ENCODE data around the gene ANAPC2.

Gene ANAPC2

GRCh38 chr9:137191691-137192447, 3.5 kb upstream of the ANAPC2 start:
- no peak for DNase-seq

DNA sequence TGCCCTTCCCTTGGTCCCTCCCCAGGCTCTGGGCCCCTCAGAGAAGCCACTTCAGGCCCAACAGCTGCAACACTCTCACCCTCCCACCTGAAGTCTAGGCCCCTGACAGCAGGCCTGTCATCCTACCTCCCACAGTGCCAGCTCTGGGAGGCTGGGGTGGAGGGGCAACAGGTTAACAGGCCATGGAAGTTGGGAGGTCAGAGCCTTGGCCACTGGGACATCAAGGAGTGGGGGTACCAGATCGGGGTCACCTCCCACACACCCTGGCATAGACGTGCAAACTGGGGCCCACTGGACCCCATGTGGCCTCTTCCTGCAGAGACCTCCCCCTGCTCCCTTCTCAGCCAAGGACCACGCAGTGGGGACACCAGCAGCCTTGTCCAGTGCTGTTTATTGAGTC, 2.9 kb upstream of the ANAPC2 start:
- no peak for DNase-seq

DNA sequence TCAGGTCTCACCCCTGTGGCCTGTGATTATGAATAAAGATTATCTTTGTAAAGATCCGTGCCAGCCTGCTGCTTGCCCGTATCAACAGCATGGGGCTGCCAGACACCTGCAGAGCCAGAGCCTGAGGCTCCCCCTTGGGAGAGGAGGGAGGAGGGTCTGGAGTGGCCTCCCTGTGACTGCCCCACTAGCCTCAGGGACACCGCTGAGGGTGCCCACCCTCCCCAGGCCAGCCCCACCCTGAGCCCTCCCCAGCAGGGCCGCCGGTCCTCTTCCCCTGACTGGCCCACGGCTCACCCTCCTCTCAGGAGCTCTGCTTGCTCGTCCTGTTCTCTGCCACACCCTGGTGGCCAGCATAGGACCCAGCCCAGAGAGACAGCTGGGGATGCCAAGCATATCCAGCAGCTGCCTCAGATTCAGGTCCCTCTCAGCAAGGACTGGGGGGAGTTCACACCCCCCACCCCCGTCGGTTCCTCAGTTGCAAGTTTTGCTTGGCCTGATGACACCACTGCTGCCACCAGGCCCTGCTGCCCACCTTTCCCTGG, 2.0 kb upstream of the ANAPC2 start:
- no peak for DNase-seq

DNA sequence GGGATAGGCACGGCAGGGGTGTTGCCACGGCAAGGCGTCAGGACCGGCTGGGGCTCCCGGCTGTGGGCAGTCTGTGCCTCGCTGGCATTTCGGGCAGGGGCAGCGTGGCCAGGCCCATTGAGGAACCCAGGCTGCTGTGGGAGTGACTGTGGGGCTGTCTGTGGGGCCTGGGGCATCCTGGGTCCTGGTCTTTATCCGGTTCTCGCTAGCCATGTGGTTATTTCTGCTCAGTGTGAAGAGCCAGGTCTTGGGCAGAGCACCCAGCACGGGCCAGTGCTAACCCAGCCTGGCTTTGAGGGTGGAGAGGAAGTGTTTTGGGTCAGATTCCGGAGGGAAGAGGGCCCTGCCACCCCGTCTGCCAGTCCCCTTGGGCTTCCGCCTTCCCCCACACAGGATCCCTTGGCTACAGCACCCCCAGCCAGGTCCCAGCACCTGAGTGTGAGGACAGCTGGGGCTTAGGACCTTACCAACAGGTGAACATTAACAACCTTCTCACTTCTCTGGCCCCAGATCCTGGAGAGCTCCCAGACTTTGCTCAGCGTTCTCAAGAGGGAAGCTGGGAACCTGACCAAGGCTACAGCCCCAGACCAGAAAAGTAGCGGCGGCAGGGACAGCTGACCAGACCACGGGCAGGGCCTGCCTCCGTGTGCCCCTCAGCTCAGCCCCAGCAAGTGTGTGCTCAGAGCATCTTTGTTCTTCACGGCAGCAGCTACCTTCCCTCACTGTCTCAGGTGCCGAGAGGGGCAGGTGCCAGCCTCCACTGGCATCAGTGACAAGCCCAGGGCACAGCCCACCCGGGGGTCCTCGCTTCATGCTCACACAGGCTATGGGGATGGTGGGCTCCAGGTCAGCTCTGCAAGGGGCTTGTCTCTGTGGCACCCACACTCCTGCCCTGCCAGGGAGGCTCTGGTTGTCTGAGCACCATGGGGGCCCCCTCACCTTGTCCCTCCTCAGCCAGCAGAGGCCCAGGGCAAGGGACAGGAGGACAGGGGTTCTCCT, 1.2 kb upstream of the ANAPC2 start:
- DNase-seq: no peak

GRCh38 chr9:137188086-137188489, 272 bp downstream of the ANAPC2 start:
- no peak for DNase-seq

GRCh38 chr9:137187386-137187785, 974 bp downstream of the ANAPC2 start:
- no peak for DNase-seq

GRCh38 chr9:137186385-137186784, 2.0 kb downstream of the ANAPC2 start:
- DNase-seq: no peak

DNA sequence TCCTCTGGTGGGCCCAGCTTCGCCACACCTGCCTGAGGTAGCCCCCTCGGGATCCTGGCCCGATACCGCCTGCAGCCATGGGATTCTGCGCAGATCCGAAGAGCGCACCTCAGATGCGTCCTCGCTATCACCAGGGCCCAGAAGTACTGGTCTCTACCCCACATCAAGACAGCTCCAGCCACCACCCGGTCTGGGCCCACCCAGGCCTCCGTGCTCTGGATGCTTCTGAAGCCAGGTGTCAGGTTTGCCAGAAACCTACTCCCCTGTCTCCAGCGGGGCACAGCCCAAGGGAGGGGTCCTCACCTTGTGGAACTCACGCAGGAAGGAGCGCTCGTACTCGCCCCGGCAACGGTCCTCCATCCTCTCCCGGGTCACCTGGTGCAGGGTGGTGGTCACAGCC, 2.4 kb downstream of the ANAPC2 start:
- no peak for DNase-seq

DNA sequence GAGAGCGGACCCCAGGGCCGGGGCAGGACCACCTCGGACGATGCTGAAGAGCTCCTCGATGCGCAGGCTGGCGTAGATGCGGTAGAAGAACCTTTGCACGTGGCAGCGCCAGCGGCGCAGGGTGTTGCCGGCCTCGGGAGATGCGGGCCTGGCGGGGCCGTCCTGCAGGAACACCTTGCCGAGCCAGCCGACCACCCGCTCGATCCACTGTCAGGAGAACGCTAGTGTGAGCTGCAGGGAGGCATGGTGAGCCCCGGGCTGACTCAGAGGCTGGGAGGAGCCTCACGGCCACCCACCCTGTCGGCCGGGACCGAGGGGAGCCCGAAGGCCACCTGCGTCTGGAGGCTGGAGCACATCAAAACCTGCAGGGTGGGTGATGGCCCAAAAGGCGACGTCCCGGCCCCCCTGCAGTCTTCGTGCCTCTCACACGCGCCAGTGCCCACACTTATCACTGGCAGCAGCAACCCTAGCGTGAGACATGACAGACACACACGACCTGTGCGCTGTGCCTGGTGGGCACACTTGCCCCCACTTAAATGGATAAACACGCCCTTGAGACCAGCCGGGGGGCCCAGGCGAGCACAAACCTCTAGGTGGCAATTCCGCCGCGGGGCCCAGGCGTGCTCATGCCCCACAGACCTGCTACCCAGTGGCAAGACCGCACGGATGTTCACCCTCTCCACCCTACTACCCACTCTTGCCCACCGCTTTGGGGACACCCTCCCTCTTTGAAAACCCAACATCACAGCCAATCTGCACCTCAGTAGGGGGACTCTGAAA, 3.3 kb downstream of the ANAPC2 start:
- no peak for DNase-seq

- no peak for DNase-seq
Measured at GRCh38 chr9:137183980-137184595, 4.3 kb downstream of the ANAPC2 start.

GRCh38 chr9:137182836-137183235, 5.5 kb downstream of the ANAPC2 start:
- no peak for DNase-seq

DNA sequence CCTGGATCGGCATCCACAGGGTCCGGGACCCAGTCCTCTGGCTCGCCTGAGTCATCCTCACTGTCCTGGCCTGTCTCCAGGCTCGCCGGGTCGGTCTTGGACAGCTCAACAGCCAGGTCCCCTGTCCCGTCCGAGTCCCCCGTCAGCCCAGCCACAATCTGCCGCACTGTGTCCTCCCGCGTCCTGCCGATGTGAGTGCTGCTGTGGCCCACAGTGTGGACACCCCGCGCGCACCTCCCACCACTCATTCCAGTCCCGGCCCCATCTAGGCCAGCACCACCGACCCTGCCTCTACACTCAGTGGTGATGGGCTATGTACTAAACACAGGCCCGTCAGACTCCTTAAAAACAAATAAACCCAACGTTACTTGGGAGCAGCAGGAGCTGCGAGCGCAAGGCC, 6.7 kb downstream of the ANAPC2 start:
- DNase-seq: no peak

DNA sequence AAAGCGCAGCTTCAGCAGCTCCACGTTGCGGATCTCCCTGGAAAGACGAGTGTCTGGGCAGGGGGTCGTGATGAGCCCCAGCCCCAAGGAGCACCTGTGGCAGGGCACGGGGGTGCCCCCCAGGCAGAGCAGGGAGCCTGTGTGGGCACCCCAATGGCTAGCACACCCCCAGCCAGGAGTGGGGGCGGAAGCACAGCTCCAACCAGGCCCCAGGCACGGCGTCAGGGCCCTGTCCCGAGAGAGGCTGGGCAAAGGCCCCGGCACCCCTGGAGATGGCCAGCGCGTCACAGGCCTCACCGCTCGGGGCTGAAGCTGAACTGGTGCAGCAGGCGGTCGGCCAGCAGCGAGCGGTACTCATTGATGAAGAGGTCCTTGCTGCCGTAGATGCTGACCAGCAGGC, 7.9 kb downstream of the ANAPC2 start:
- no peak for DNase-seq

DNA sequence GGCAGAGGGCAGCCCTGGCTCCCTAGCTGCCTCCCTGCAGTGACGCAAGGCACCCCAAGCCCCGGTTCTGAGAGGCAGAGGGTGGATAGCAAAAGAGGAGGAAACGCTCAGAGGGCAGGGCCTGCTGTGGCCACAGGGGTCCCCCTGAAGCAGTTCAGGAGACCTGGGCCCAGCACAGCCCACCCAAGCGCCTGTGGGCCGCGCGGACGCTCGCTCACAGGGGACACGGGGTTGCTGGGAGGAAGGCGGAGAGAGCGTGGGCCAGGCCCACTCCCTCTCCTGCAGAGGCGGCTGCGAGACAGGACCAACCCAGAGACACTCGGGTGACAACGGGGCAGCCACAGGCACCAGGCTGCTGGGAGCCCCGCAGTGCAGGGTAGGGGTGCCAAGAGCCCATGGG, 8.6 kb downstream of the ANAPC2 start:
- no peak for DNase-seq

DNA sequence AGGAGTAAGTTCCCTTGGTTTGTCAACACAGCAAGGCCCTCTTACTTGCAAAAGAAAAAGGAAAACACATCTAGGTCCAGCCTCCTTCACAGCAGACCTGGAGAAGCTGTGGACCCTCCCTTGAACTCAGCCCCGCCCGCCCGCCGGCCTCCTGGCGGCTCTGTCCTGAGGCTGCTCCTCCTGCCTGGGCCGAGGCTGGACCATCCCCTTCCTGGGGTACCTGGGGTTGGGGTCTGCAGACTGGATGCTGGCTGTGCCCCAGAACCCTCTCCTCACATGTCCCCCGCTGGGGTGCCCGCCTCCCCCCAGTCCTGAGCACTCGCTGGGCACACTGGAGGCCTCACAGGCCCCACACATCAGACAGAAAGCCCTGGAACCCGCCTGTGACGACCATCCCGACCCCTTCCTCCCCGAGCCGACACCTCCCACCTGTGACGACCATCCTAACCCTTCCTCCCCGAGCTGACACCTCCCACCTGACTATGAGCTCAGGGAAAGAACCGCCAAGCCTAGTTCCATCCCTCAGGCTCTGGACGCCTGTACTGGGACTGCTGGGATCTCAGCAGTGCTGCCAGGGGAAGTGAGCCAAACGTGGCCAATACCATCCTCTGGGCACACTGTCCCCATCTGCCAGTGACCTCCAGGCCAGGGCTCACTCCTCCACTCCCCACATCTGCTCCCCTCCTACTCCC, 9.3 kb downstream of the ANAPC2 start:
- no peak for DNase-seq

DNA sequence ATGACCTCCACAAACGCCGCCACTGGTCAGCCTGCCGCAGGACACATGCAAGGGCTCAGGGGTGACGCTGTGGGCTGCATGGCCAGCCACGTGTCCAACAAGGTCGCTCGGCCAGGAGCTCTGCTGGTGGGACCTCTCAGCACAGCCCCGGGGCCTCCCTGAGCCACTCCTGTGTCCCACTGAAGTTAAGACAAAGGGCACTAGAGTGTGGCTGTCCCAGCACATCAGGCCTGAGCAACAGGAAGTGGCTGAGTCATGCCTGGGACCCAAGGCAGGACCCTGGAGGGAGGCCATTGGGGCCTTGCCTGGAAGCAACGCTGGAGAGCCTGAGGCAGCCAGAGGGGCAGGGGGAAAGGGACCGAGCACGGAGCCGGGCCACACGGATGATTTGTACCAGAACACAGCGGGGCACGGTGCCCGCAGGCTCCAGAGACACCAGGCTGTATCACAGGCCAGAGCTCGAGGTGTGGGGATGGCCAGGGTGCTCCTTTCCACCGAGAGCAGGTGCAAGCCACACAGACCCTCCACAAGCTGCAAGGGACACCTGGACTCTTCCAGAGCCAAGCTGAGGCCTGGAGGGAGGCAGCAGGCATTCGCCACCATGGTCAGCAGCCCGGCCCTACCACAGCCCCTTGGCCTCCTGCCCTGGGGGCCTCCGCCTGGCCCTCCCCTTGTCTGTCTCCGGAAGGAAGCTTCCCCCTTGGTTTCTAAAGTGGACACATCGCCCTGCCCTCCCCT, 10.0 kb downstream of the ANAPC2 start:
- DNase-seq: no peak

DNA sequence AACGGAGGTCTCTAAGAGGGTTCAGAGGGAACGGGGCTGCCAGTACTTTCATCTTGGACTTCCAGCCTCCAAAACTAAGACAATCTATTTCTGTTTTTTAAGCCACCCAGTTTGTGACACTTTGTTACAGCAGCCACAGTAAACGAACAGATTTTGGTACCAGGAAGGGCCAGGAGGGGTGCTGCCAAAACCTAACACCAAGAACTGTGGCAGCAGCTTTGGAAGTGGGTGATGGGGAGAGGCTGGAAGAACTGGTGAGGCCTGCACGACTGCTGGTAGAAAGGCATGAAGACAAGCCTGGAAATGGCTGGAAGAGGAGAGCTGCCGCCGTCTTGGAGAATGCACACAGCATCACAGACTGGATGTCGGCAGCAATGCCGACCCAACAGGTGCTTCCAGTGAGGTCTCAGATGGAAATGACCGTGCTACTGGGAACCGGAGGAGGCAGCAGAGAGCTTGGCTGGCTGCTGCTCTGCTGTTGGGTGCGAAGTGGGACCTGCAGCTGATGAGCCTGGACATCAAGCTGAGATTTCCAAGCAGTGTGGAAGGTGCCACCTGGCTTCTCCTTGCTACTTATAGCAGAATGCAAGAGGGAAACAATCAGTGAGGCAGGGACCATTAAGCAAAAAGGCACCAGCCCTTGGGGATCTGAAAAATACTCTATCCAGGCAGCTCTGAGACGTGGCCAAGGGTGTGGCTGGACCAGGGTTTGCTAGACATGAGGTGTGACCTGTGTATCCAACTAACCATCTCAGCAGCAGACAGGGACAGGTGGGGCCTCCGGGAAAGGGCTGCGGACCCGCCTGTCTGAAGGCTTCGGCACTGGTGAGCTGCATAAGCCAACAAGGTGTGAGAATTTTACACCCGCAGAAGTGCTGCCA, 11.8 kb downstream of the ANAPC2 start:
- peak; percentile 44 for DNase-seq

DNA sequence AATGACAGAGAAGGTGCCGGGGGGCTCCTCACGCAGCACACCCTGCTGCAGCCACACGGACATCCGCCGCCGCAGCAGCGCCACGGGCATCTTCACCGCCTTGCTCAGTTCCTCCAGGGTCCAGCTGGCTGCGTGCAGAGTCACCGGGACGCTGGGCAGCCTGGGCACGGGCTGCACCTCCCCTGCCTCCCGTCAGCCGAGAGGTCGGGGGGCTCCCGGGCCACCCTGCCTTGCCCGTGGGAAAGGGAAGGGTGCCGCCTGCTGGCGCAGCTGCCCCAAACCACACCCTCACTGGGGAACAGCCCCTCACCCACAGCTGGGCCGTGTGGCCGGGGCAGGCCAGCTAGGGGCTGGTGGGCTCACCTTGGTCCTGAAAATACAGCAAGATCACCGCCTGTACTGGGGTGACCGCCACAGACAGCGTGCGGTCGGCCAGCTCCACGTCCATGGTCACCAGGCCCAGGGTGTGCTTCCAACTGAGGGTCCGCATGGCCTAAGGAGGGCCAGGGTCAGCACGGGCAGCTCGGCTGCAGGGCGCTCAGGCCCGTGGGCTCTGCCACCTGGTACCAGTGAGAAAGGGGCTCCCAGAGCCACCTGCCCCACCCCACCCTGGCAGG, 12.9 kb downstream of the ANAPC2 start:
- no peak for DNase-seq

DNA sequence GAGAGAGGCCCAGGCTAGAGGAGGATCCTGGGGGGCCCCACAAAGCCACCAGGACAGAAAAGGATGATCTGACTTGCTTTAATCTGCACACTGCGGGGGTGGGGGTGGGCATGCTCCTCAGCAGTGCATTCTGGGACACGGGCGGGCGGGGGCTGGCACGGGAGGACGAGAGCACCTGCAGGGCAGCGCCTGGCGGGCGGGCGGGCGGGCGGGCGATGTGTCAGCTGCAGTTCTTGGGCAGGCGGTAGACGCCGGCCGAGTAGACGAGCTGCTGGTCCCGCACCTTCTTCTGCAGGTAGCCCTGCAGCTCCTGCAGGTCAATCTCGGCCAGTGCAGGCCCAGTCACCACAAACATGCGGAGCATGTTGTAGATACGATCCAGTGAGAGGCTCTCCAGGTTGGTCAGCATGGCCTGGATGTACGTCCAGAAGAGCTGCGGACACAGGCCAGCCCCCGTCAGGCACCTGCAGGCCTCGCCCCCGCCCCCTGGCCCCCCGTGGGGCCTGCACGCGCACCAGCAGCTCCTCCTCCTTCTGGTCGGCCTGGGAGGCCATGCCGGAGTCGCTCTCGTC, 13.6 kb downstream of the ANAPC2 start:
- no peak for DNase-seq

Measured in activated CD4-positive, alpha-beta T cell treated with anti-CD3 and anti-CD28 coated beads, Interleukin-2, Interleukin-6, amounts not matched to agents 100 ng/mL and 50 ng/mL, durations not matched to agents 16 hours and 8 hours (primary cell).